Mucosa of descending colon (tissue), 3 donors: ENCODE measurements around the gene BBOX1. TPM values are rescaled to one million over a fixed set of nuclear protein-coding genes. Genes with fewer than 3 reads are reported as not detected.
A peak's percentile ranks its signal among the peaks of the same experiment; 100 is the strongest.

ENCODE experiments used
- ATAC-seq: fragments of 200-7000 bp; cut with Tn5 transposase; one replicate; pipeline ENCODE4 v1.9.1; 2020; ENCODE audit warnings: mild to moderate bottlenecking, moderate library complexity
- DNase-seq, 3 donors: peaks; one replicate each; pipeline ENCODE4 v3.0.0-alpha.2; 2020
- H3K36me3 ChIP-seq: fragments of 200-600 bp; one replicate; pipeline ENCODE4 v1.8.0; 2021; ENCODE audit warnings: low read depth, mild to moderate bottlenecking
- H3K4me1 ChIP-seq: fragments of 200-600 bp; one replicate; pipeline ENCODE4 v1.8.0; 2021; ENCODE audit warnings: low read depth, mild to moderate bottlenecking
- H3K4me3 ChIP-seq: fragments of 200-600 bp; one replicate; pipeline ENCODE4 v1.8.0; 2021; ENCODE audit warnings: mild to moderate bottlenecking
- H3K9me3 ChIP-seq: fragments of 200-600 bp; one replicate; pipeline ENCODE4 v1.8.0; 2021; ENCODE audit warnings: mild to moderate bottlenecking
- intact Hi-C, 2 donors: fragments of 100-400 bp; cut with DNase I in 1 of 2; cut with micrococcal nuclease in 1 of 2; formaldehyde crosslinking; loops; one replicate each; pipeline versions ENCODE4 v1.11.0 to v1.11.1; 2022; cut with DNase I, micrococcal nuclease
- total RNA-seq, 3 donors: library from RNA; stranded (reverse); fragmentation: NEBNext Ultra II Directional in 2 of 3; extraction: Animal tissue kit (Norgen Biotek cat#: 25700) in 2 of 3; gene quantifications; one replicate each; pipeline versions ENCODE4 v1.2.1 to v1.2.4, GENCODE V29; 2021 to 2023
- TF ChIP-seq, protein P1 (sequence below): fragments of 200-600 bp; IDR thresholded peaks from one replicate; pipeline ENCODE4 v1.8.0; 2022; ENCODE audit warnings: antibody characterized with exemption, mild to moderate bottlenecking
- donor health status: DM: no; HTN: no; CAD: no; lungs with moderate emphysema.
- donor health status: DM: no; HTN: no; CAD: no.
- donor health status: DM: no; HTN: yes; CAD: no.

Gene BBOX1
- total RNA-seq, 3 donors from 2014 or later, result not detected

DNA sequence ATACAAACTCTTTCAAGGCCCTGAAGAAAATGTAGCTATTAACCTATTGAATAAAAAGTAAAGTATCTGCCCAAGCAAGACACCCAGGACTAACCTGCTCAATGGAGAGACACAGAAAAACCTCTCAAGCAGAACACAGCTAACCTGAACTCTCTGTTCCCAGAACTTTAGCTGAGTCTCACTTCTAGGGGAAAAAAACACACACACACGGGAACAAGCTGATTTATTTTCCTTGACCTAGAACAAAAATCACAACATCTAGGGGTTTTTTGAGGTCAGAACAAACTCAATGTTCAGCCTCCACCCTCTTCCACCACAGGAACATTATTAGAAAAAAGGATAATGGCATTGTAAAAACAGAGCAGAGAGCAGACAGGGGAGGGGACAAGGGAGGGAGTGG is 121.6 kb downstream of the BBOX1 start:
- DNase-seq (no peak), ATAC-seq (no peak)
- Histone ChIP-seq H3K9me3 (no peaks in the 10 kb centered on the region), H3K4me3 (no peak overlapping the region), H3K36me3 (no peaks in the 10 kb centered on the region), H3K4me1 (peaks cover 3% of the 10 kb centered on the region)
- TF ChIP-seq, protein P1, sequence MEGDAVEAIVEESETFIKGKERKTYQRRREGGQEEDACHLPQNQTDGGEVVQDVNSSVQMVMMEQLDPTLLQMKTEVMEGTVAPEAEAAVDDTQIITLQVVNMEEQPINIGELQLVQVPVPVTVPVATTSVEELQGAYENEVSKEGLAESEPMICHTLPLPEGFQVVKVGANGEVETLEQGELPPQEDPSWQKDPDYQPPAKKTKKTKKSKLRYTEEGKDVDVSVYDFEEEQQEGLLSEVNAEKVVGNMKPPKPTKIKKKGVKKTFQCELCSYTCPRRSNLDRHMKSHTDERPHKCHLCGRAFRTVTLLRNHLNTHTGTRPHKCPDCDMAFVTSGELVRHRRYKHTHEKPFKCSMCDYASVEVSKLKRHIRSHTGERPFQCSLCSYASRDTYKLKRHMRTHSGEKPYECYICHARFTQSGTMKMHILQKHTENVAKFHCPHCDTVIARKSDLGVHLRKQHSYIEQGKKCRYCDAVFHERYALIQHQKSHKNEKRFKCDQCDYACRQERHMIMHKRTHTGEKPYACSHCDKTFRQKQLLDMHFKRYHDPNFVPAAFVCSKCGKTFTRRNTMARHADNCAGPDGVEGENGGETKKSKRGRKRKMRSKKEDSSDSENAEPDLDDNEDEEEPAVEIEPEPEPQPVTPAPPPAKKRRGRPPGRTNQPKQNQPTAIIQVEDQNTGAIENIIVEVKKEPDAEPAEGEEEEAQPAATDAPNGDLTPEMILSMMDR, result no peak
- intact Hi-C loops, result loop anchor here in 1 of 2 donors (5.0 kb wide), 1 partner anchor 410 kb away; no protein-coding TSS in a partner anchor

DNA sequence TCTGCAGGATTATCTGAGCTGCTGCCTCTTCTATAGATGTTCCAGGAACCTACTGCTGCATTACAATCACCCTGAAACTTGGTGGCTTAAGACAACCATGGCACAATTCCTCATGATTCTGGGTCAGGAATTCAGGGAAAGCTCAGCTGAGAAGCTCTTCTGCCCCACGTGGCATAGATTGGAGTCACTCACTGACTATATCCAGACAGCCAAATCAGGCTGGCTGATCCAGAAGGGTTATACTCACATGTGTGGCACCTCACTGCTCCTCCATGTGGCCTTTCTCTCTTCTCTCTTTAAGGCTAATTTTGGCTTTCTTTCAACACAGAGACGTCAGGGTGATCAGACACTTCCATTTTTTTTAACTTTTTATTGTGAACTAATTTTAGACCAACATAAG is 125.5 kb downstream of the BBOX1 start:
- Histone ChIP-seq H3K4me1 (no peaks in the 10 kb centered on the region), H3K9me3 (no peaks in the 10 kb centered on the region), H3K4me3 (no peak overlapping the region), H3K36me3 (no peaks in the 10 kb centered on the region)
- ATAC-seq, result no peak
- DNase-seq, result no peak
- TF ChIP-seq, protein P1, result no peak
- intact Hi-C loops, result no loop called here

DNA sequence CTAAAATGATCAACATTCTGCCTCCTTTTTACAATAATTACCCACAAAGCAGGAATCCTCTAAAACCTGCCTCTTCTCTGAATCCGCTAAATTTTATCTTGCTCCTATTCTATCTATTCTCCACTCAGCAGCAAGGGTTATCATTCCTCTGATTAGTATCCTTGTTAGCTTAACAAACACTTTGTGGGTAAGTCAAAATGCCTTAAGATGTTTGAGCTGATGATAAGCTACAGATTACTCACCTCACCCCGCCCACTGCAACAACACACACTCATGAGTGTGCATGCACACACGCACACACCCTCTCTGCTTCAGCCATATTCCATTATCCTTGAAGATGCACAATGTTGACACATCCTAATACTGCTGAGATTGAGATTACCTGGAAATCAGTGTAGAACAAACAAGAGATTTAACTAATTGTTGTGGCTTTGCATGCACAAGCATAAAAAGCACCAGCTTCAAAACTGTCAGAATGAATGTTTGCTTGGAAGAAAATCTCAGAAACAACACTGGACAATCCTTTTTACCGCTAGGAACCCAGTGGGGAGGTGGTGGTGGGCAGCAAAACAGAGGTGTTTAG is 130.9 kb downstream of the BBOX1 start:
- TF ChIP-seq, protein P1, result no peak
- Histone ChIP-seq H3K4me1 (peaks cover 10% of the 10 kb centered on the region), H3K9me3 (no peaks in the 10 kb centered on the region), H3K4me3 (no peak overlapping the region), H3K36me3 (no peaks in the 10 kb centered on the region)
- DNase-seq (no peak), ATAC-seq (peak; percentile 42)
- intact Hi-C loops, result no loop called here

DNA sequence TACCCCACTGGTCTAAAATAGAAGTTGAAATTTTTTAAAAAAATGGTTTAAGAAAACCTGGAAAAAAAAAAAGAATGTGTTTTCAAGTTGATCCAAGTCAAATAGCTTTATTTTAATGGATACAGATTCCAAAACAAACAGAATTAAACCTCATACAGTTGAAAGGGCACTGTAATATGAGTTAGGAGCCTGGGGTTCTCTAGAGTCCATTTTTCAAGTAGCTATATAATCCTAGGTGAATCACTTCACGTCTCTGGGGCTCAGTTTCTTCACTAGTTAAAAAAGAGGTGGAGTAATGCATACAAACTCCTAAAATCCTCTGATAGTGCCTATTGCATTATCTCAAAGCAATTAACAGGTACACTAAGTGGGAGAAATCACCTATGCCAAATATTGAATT is 132.9 kb downstream of the BBOX1 start:
- no peak for ATAC-seq
- intact Hi-C loops, result no loop called here
- Histone ChIP-seq H3K9me3 (no peaks in the 10 kb centered on the region), H3K36me3 (no peaks in the 10 kb centered on the region), H3K4me1 (peaks cover 10% of the 10 kb centered on the region), H3K4me3 (no peak overlapping the region)
- DNase-seq, result no peak
- TF ChIP-seq, protein P1, result no peak

DNA sequence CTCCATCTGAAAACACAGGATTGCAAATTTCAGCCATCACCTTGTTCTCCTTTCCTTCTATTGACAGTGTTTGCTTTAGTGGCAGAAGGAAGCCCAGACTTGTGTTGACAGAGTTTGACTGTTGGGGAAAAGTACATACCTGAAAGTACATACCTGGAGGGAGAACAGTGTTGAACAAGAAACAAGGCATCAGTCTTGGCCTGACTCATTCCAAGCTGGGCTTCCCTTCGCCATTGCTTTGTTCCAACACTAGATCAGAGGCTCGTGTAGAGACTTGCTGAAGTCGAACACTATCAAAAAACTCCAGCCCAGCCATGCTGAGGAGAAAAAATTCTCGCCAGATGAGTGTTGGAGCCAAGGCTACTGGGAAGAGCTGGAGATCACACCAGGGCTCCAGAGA is 133.4 kb downstream of the BBOX1 start:
- Histone ChIP-seq H3K4me1 (peaks cover 10% of the 10 kb centered on the region), H3K4me3 (no peak overlapping the region), H3K9me3 (no peaks in the 10 kb centered on the region), H3K36me3 (no peaks in the 10 kb centered on the region)
- TF ChIP-seq, protein P1, result no peak
- DNase-seq, result no peak
- peak; percentile 65 for ATAC-seq
- intact Hi-C loops, result no loop called here
